ENCODE results near the gene EARS2. TPM values are rescaled to one million over a fixed set of nuclear protein-coding genes. Genes with fewer than 3 reads are reported as not detected.
"Not testable (repeated sequence)": the region's sequence is repeated elsewhere in the genome, so short reads cannot be mapped to it uniquely, and the experiment has no call there.

The EARS2 gene
- total RNA-seq, 1 donor from 2014 or later = 21.1 TPM

GRCh38 chr16:23594186-23594585 lies 37.0 kb upstream of the EARS2 start:
- DNase-seq = peak; percentile 36
- Histone ChIP-seq H3K27ac (replicated peaks) (peak overlapping the region; percentile 95), H3K4me1 (peaks cover 66% of the 10 kb centered on the region), H3K36me3 (peaks cover 50% of the 10 kb centered on the region), H3K9me3 (replicated peaks) (no peaks in the 10 kb centered on the region), H3K4me3 (peak overlapping the region; percentile 96), H3K27me3 (ENCODE audit: low read depth) (no peaks in the 10 kb centered on the region)
- intact Hi-C loops (cut with micrococcal nuclease) = no loop called here
- TF ChIP-seq, protein P1, sequence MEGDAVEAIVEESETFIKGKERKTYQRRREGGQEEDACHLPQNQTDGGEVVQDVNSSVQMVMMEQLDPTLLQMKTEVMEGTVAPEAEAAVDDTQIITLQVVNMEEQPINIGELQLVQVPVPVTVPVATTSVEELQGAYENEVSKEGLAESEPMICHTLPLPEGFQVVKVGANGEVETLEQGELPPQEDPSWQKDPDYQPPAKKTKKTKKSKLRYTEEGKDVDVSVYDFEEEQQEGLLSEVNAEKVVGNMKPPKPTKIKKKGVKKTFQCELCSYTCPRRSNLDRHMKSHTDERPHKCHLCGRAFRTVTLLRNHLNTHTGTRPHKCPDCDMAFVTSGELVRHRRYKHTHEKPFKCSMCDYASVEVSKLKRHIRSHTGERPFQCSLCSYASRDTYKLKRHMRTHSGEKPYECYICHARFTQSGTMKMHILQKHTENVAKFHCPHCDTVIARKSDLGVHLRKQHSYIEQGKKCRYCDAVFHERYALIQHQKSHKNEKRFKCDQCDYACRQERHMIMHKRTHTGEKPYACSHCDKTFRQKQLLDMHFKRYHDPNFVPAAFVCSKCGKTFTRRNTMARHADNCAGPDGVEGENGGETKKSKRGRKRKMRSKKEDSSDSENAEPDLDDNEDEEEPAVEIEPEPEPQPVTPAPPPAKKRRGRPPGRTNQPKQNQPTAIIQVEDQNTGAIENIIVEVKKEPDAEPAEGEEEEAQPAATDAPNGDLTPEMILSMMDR (IDR thresholded peaks at IDR 0.05; ENCODE audit: borderline replicate concordance) = no peak

DNA sequence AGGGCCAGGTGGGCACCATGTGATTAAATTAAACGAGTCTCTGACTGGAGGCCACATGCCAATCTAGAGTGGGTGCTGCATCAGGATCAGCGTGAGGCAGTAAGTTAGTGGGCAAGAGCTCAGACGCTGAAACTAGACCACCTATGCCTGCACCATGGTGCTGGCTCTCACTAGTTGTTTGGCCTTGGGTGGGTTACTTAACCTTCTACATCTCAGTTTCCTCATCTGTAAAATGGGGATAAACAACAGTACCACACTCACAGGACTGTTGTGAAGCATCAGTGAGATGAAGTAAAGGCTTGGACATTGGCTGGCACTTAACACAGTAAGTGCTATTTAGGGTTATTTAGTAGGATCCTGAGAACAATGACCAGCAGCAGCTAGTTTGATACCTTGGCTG lies 33.0 kb upstream of the EARS2 start:
- TF ChIP-seq, protein P1 (IDR thresholded peaks at IDR 0.05; ENCODE audit: borderline replicate concordance) = no peak
- no peak overlapping the region for H3K27ac ChIP-seq (replicated peaks)

GRCh38 chr16:23587726-23588125 lies 30.6 kb upstream of the EARS2 start:
- Histone ChIP-seq H3K36me3 (peaks cover 90% of the 10 kb centered on the region), H3K4me3 (no peak overlapping the region), H3K27me3 (ENCODE audit: low read depth) (no peaks in the 10 kb centered on the region), H3K4me1 (peaks cover 83% of the 10 kb centered on the region), H3K27ac (replicated peaks) (peak overlapping the region; percentile 51), H3K9me3 (replicated peaks) (no peaks in the 10 kb centered on the region)
- intact Hi-C loops (cut with micrococcal nuclease) = no loop called here
- TF ChIP-seq, protein P1 (IDR thresholded peaks at IDR 0.05; ENCODE audit: borderline replicate concordance) = no peak
- DNase-seq = peak; percentile 36

More for the DNA sequence above, 33.0 kb upstream of the EARS2 start:
- H3K27me3 ChIP-seq (ENCODE audit: low read depth) = no peaks in the 10 kb centered on the region
- H3K4me3 ChIP-seq = no peak overlapping the region
- intact Hi-C loops (cut with micrococcal nuclease) = no loop called here
- H3K9me3 ChIP-seq (replicated peaks) = no peaks in the 10 kb centered on the region
- peaks cover 90% of the 10 kb centered on the region for H3K36me3 ChIP-seq
- no peak for DNase-seq
- peaks cover 97% of the 10 kb centered on the region for H3K4me1 ChIP-seq

DNA sequence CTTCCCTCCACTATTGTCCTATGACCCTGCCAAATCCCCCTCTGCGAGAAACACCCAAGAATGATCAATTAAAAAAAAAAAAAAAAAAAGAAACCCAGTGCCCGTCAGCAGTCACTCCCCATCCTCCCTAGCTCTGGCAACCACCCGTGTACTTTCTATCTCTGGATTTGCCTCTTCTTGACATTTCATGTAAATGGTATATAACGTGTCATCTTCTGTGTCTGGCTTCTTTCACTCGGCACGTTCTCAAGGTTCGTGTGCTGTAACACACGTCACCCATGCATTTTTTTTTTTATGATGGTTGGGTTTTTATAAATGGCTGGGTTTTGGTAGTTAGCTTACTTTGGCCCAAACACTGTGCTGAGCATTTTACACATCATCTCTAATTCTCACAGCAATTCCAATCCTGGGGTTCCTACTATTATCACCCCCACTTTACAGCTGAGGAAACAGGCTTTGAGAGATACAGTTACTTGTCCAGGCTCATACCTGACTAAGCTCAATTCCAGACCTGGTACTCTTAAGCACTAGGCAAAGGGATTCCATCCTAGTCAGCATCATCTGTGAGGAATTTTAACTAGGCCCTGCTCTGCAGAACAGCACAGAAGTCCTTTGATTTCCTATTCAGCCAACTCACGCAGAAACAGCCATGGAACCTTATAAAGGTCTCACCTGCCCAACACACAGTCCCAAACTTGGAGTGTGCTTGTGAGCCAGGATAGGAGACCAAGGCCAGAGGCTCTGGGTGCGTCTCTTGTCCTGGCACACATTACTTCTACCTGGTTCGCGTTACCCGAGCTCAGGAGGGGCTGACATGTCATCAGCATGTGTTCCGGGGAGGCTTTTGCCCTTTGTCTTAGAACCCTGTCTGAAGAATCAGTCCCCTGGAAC lies 27.3 kb upstream of the EARS2 start:
- no peaks in the 10 kb centered on the region for H3K27me3 ChIP-seq (ENCODE audit: low read depth)
- DNase-seq = no peak
- H3K9me3 ChIP-seq (replicated peaks) = no peaks in the 10 kb centered on the region
- intact Hi-C loops (cut with micrococcal nuclease) = no loop called here
- peaks cover 88% of the 10 kb centered on the region for H3K36me3 ChIP-seq
- H3K4me3 ChIP-seq = no peak overlapping the region
- TF ChIP-seq, protein P1 (IDR thresholded peaks at IDR 0.05; ENCODE audit: borderline replicate concordance) = no peak
- peak overlapping the region; percentile 63 for H3K27ac ChIP-seq (replicated peaks)
- H3K4me1 ChIP-seq = peaks cover 53% of the 10 kb centered on the region

DNA sequence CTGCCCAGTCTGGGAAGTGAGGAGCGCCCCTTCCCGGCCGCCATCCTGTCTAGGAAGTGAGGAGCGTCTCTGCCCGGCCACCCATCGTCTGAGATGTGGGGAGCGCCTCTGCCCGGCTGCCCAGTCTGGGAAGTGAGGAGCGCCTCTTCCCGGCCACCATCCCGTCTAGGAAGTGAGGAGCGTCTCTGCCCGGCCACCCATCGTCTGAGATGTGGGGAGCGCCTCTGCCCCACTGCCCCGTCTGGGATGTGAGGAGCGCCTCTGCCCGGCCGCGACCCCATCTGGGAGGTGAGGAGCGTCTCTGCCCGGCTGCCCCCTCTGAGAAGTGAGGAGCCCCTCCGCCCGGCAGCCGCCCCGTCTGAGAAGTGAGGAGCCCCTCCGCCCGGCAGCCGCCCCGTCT lies 26.1 kb upstream of the EARS2 start:
- H3K27ac ChIP-seq (replicated peaks); H3K27me3 ChIP-seq (ENCODE audit: low read depth); H3K4me3 ChIP-seq; H3K9me3 ChIP-seq (replicated peaks); intact Hi-C loops (cut with micrococcal nuclease); DNase-seq: not testable (repeated sequence)
- Histone ChIP-seq H3K36me3 (peaks cover 85% of the 10 kb centered on the region), H3K4me1 (peaks cover 49% of the 10 kb centered on the region)

GRCh38 chr16:23581764-23582163 lies 24.6 kb upstream of the EARS2 start:
- TF ChIP-seq, protein P1 (IDR thresholded peaks at IDR 0.05; ENCODE audit: borderline replicate concordance) = no peak
- H3K4me1 ChIP-seq = peaks cover 44% of the 10 kb centered on the region
- intact Hi-C loops (cut with micrococcal nuclease) = no loop called here
- no peak overlapping the region for H3K4me3 ChIP-seq
- H3K27ac ChIP-seq (replicated peaks) = no peak overlapping the region
- peaks cover 78% of the 10 kb centered on the region for H3K36me3 ChIP-seq
- no peak for DNase-seq
- H3K27me3 ChIP-seq (ENCODE audit: low read depth) = no peaks in the 10 kb centered on the region
- H3K9me3 ChIP-seq (replicated peaks) = no peaks in the 10 kb centered on the region

All from left ventricle myocardium inferior (tissue), 1 donor.